A549 (cell line): ENCODE results near the gene GMIP. TPM values are rescaled to one million over a fixed set of nuclear protein-coding genes. Genes with fewer than 3 reads are reported as not detected.

Source experiments
- ATAC-seq, 2 experiments: fragments of 200-7000 bp in 1 of 2; fragments of >200 bp in 1 of 2; cut with Nextera tagmentation in 1 of 2; cut with Tn5 transposase in 1 of 2; 3 replicates each; pipeline versions ENCODE4 v1.8.0 to v1.9.1; 2018 to 2020; ENCODE audit warnings: mild to moderate bottlenecking in 1 of 2, moderate library complexity in 1 of 2
- CTCF ChIA-PET: fragments of 300-600 bp; sonication (Branson Sonifier 250); formaldehyde crosslinking; extraction: SDS; loops from one replicate; lab custom pipeline; 2021; ENCODE audit warnings: antibody characterized with exemption, inconsistent platforms; lab: Yijun Ruan, JAX
- POLR2A ChIA-PET: fragments of 350-600 bp; formaldehyde crosslinking; extraction: SDS; loops from one replicate; lab custom pipeline; 2021; ENCODE audit warnings: antibody characterized with exemption, inconsistent platforms; lab: Yijun Ruan, JAX
- DNase-seq, 2 experiments: peaks; one replicate each; pipeline versions ENCODE4 v3.0.0 to v3.0.0-alpha.2; 2011 to 2016; ENCODE audit warnings: low read depth in 1 of 2, low spot score in 1 of 2
- FAIRE-seq: peaks from 2 replicates; lab custom pipeline; 2011; peaks lifted over from hg19 to GRCh38; lab: Jason Lieb, UNC
- H3K27ac ChIP-seq, 2 experiments: fragments of >200 bp; sonication (Bioruptor Twin); formaldehyde crosslinking; 3 replicates each; pipeline ENCODE4 v1.5.1; 2016 to 2017
- H3K4me1 ChIP-seq: fragments of >200 bp; sonication (Bioruptor Twin); formaldehyde crosslinking; 3 replicates; pipeline ENCODE4 v1.6.1; 2016
- H3K4me2 ChIP-seq: fragments of >200 bp; sonication (Bioruptor Twin); formaldehyde crosslinking; 3 replicates; pipeline ENCODE4 v1.6.1; 2016
- H3K4me3 ChIP-seq: fragments of >200 bp; sonication (Bioruptor Twin); formaldehyde crosslinking; 3 replicates; pipeline ENCODE4 v1.5.1; 2016
- H3K9me3 ChIP-seq: fragments of >200 bp; sonication (Bioruptor Twin); formaldehyde crosslinking; 3 replicates; pipeline ENCODE4 v1.6.1; 2016
- CHD4 ChIP-seq: fragments of 200-600 bp; sonication (generic); IDR thresholded peaks from 2 replicates; pipeline ENCODE4 v1.6.1; 2016; ENCODE audit warnings: antibody characterized with exemption, mild to moderate bottlenecking, borderline replicate concordance
- CTCF ChIP-seq: fragments of >200 bp; sonication (Bioruptor Twin); formaldehyde crosslinking; IDR thresholded peaks from 3 replicates; pipeline ENCODE4 v1.5.1; 2016
- EHMT2 ChIP-seq: fragments of 200-600 bp; sonication (generic); IDR thresholded peaks from 2 replicates; pipeline ENCODE4 v1.6.1; 2016; ENCODE audit warnings: antibody characterized with exemption, low read depth, mild to moderate bottlenecking, moderate library complexity
- EP300 ChIP-seq, 2 experiments: fragments of >200 bp; sonication (Bioruptor Twin); formaldehyde crosslinking; IDR thresholded peaks; 2 replicates in 1 of 2; 3 replicates in 1 of 2; pipeline ENCODE4 v1.6.1; 2016 to 2017
- ESRRA ChIP-seq: fragments of 150-350 bp; IDR thresholded peaks from 2 replicates; pipeline ENCODE4 v1.6.1; 2014; ENCODE audit warnings: mild to moderate bottlenecking, low read length, borderline replicate concordance
- FOSB ChIP-seq: fragments of 250-450 bp; sonication (Bioruptor Pico); IDR thresholded peaks from 2 replicates; pipeline ENCODE4 v1.5.0; 2020; ENCODE audit warnings: mild to moderate bottlenecking, moderate library complexity
- FOXS1 ChIP-seq: fragments of 250-450 bp; sonication (Bioruptor Pico); IDR thresholded peaks from 2 replicates; pipeline ENCODE4 v1.5.0; 2020; ENCODE audit warnings: mild to moderate bottlenecking, moderate library complexity
- HEYL ChIP-seq: fragments of 250-450 bp; sonication (Bioruptor Pico); IDR thresholded peaks from 2 replicates; pipeline ENCODE4 v1.8.0; 2021; ENCODE audit warnings: mild to moderate bottlenecking, moderate library complexity
- HMGXB4 ChIP-seq: fragments of 250-450 bp; sonication (Bioruptor Pico); IDR thresholded peaks from 2 replicates; pipeline ENCODE4 v1.5.0; 2021; ENCODE audit warnings: mild to moderate bottlenecking, moderate library complexity, borderline replicate concordance
- HOXA7 ChIP-seq: fragments of 250-450 bp; sonication (Bioruptor Pico); IDR thresholded peaks from 2 replicates; pipeline ENCODE4 v1.5.0; 2020; ENCODE audit warnings: mild to moderate bottlenecking, moderate library complexity
- JUNB ChIP-seq: fragments of >200 bp; sonication (Bioruptor Twin); formaldehyde crosslinking; IDR thresholded peaks from 2 replicates; pipeline ENCODE4 v1.6.1; 2016
- POLR2AphosphoS2 ChIP-seq: conservative IDR thresholded peaks from 2 replicates; pipeline ENCODE4 v1.6.1; 2012; ENCODE audit warnings: low read length, improper control_type of control experiment, inconsistent platforms
- RAD21 ChIP-seq, 2 experiments: fragments of >200 bp in 1 of 2; sonication (Bioruptor Twin) in 1 of 2; formaldehyde crosslinking in 1 of 2; IDR thresholded peaks in 1 of 2; conservative IDR thresholded peaks in 1 of 2; 2 replicates in 1 of 2; 3 replicates in 1 of 2; pipeline ENCODE4 v1.6.1; 2012 to 2018; ENCODE audit warnings: inconsistent platforms in 1 of 2
- RFX5 ChIP-seq: fragments of 450-650 bp; IDR thresholded peaks from 2 replicates; pipeline ENCODE4 v1.7.1; 2014; ENCODE audit warnings: antibody characterized with exemption, mild to moderate bottlenecking, moderate library complexity
- TP53 ChIP-seq: fragments of 250-450 bp; sonication (Bioruptor Pico); IDR thresholded peaks from 2 replicates; pipeline ENCODE4 v1.5.0; 2021; ENCODE audit warnings: mild to moderate bottlenecking, moderate library complexity
- ZFP36 ChIP-seq: fragments of 450-650 bp; IDR thresholded peaks from 2 replicates; pipeline ENCODE4 v1.6.1; 2014; ENCODE audit warnings: borderline replicate concordance; ENCODE audit not compliant: partially characterized antibody
- ZNF302 ChIP-seq: fragments of 250-450 bp; sonication (Bioruptor Pico); IDR thresholded peaks from 2 replicates; pipeline ENCODE4 v1.9.0; 2021; ENCODE audit warnings: inconsistent platforms, mild to moderate bottlenecking, moderate library complexity
- WGBS: methylation state at CpG from one replicate; pipeline ENCODE4 v1.1.6; 2017; ENCODE audit errors: missing lambda C conversion rate; 5-methylcytosine and 5-hydroxymethylcytosine counted together
- polyA plus RNA-seq, 4 experiments: library from polyadenylated mRNA; depleted of rRNA in 3 of 4; stranded (reverse); fragments of >200 nt; fragmentation: RNase III in 1 of 4; extraction: RNeasy Plus Mini Kit Qiagen cat#74134 plus additional on column Dnase treatment in 1 of 4; gene quantifications; 2 replicates in 3 of 4; 3 replicates in 1 of 4; pipeline ENCODE4 v1.2.3, GENCODE V29; 2011 to 2017
- TF ChIP-seq, protein P1 (sequence below): fragments of 450-650 bp; IDR thresholded peaks from 2 replicates; pipeline ENCODE4 v1.6.1; 2014; ENCODE audit warnings: antibody characterized with exemption
- TF ChIP-seq, protein P2 (sequence below): IDR thresholded peaks from 2 replicates; pipeline ENCODE4 v1.6.1; 2012; ENCODE audit warnings: low read depth, borderline replicate concordance
- TF ChIP-seq, protein P3 (sequence below): fragments of >200 bp; sonication (Bioruptor Twin); formaldehyde crosslinking; IDR thresholded peaks from 2 replicates; pipeline ENCODE4 v1.6.1; 2016

The GMIP gene
- polyA plus RNA-seq, 2 of the 4 experiments (the other 2 are of a cell fraction) = 1.4 to 4.1 TPM

DNA sequence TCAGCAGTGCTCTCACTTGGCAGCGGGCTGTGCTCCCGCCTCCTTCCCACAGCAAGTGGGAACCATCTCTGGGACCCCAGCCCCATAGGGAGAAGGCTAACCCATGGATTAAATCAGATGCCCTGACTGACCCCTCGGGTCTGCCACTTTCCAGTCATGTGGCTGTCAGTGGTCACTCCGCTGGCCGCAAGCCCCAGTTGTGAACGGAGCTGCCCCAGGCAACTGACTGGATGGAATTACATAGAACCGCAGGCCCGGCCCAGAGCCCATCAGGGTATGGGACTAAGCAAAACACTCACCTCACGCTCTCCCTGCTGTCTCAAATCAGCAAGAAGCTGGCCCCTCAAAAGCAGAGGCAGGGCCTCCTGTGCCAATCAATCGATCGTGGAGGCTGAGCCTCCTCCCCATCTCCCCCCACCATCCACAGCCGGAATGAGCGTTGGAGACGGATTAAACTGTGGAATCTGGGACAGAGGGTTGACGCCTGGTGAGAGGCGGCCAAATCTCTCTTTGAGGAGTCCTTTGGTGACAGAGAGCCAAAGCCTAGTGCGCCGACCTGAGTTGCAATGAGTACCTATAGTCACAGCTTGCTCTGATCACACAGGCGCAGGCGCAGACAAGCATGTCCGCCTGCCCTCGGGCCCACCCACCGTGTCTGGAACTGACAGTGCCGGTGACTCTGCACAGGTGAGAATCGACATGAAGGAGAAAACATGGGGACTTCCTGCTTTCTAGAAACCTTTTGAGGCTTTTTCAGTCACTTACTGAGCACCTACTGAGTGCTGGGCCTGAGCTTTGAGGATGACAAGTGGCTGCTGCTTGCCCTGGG is 63.7 kb downstream of the GMIP start:
- POLR2A ChIA-PET = no interaction called here
- TF ChIP-seq ZFP36 = no peak
- no peak for TF ChIP-seq TP53 (CRISPR knock-in tag)
- TF ChIP-seq, protein P1, sequence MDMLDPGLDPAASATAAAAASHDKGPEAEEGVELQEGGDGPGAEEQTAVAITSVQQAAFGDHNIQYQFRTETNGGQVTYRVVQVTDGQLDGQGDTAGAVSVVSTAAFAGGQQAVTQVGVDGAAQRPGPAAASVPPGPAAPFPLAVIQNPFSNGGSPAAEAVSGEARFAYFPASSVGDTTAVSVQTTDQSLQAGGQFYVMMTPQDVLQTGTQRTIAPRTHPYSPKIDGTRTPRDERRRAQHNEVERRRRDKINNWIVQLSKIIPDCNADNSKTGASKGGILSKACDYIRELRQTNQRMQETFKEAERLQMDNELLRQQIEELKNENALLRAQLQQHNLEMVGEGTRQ = no peak
- TF ChIP-seq FOXS1 = no peak
- no peak for TF ChIP-seq HMGXB4 (CRISPR knock-in tag)
- no peak for TF ChIP-seq JUNB
- no peak for TF ChIP-seq ESRRA
- TF ChIP-seq, protein P2, sequence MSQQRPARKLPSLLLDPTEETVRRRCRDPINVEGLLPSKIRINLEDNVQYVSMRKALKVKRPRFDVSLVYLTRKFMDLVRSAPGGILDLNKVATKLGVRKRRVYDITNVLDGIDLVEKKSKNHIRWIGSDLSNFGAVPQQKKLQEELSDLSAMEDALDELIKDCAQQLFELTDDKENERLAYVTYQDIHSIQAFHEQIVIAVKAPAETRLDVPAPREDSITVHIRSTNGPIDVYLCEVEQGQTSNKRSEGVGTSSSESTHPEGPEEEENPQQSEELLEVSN = no peak
- TF ChIP-seq, protein P3, sequence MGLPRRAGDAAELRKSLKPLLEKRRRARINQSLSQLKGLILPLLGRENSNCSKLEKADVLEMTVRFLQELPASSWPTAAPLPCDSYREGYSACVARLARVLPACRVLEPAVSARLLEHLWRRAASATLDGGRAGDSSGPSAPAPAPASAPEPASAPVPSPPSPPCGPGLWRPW = no peak
- TF ChIP-seq CHD4 = no peak
- TF ChIP-seq ZNF302 (CRISPR knock-in tag) = no peak
- no peak for TF ChIP-seq EHMT2
- TF ChIP-seq POLR2AphosphoS2 = no peak
- no peak for TF ChIP-seq HOXA7
- TF ChIP-seq HEYL (CRISPR knock-in tag) = no peak
- no peak for TF ChIP-seq FOSB
- no peak for TF ChIP-seq RFX5
- no peak for TF ChIP-seq CTCF
- no peak for TF ChIP-seq RAD21 (conservative IDR thresholded peaks at IDR 0.05 in 1 of 2, IDR thresholded peaks at IDR 0.05 in 1 of 2)
- no peak for TF ChIP-seq EP300 (IDR thresholded peaks at IDR 0.05)
- ATAC-seq (no peak), DNase-seq (no peak), FAIRE-seq (no peak)
- no peaks in the 10 kb centered on the region for H3K9me3 ChIP-seq
- H3K4me2 ChIP-seq = no peak overlapping the region
- 88% methylated on average over 18 of the region's 25 CpGs for WGBS
- no peak overlapping the region for H3K27ac ChIP-seq
- no peak overlapping the region for H3K4me3 ChIP-seq
- no peaks in the 10 kb centered on the region for H3K4me1 ChIP-seq
- CTCF ChIA-PET = interaction anchor here (1.2 to 2.0 kb wide), 2 partner anchors 11 to 25 kb away, joined by 4 read pairs; no protein-coding TSS in a partner anchor

Other genes with a start within 250 kb of the GMIP start
- gene GATAD2A, start 238.0 kb downstream of the GMIP start, polyA plus RNA-seq (2011; rRNA removed) = 12.5 and 25.2 TPM in 2 replicates
- gene GATAD2A, start 238.0 kb downstream of the GMIP start, polyA plus RNA-seq (2017; fragmentation: RNase III; extraction: RNeasy Plus Mini Kit Qiagen cat#74134 plus additional on column Dnase treatment) = 28.4 to 29.3 TPM (median 28.9 TPM) in 3 replicates
- gene TSSK6, start 128.1 kb downstream of the GMIP start, polyA plus RNA-seq (2011; rRNA removed) = 1.8 and 2.1 TPM in 2 replicates
- gene TSSK6, start 128.1 kb downstream of the GMIP start, polyA plus RNA-seq (2017; fragmentation: RNase III; extraction: RNeasy Plus Mini Kit Qiagen cat#74134 plus additional on column Dnase treatment) = 0.89 to 1.4 TPM (median 1.1 TPM) in 3 replicates
- gene NDUFA13, start 127.4 kb downstream of the GMIP start, polyA plus RNA-seq (2011; rRNA removed) = 147 and 197 TPM in 2 replicates
- 246 to 271 TPM (median 253 TPM) in 3 replicates for gene NDUFA13, start 127.4 kb downstream of the GMIP start, polyA plus RNA-seq (2017; fragmentation: RNase III; extraction: RNeasy Plus Mini Kit Qiagen cat#74134 plus additional on column Dnase treatment)
- gene YJEFN3, start 114.7 kb downstream of the GMIP start, polyA plus RNA-seq (2011; rRNA removed) = 2.3 and 3.2 TPM in 2 replicates
- 7.2 to 8.4 TPM (median 7.5 TPM) in 3 replicates for gene YJEFN3, start 114.7 kb downstream of the GMIP start, polyA plus RNA-seq (2017; fragmentation: RNase III; extraction: RNeasy Plus Mini Kit Qiagen cat#74134 plus additional on column Dnase treatment)
- 0.15 and 0.17 TPM in 2 replicates for gene CILP2, start 105.4 kb downstream of the GMIP start, polyA plus RNA-seq (2011; rRNA removed)
- gene CILP2, start 105.4 kb downstream of the GMIP start, polyA plus RNA-seq (2017; fragmentation: RNase III; extraction: RNeasy Plus Mini Kit Qiagen cat#74134 plus additional on column Dnase treatment) = 0.15 to 0.17 TPM (median 0.17 TPM) in 3 replicates
- 0.41 and 0.70 TPM in 2 replicates for gene PBX4, start 25.0 kb downstream of the GMIP start, polyA plus RNA-seq (2011; rRNA removed)
- gene PBX4, start 25.0 kb downstream of the GMIP start, polyA plus RNA-seq (2017; fragmentation: RNase III; extraction: RNeasy Plus Mini Kit Qiagen cat#74134 plus additional on column Dnase treatment) = 0.90 to 1.6 TPM (median 1.4 TPM) in 3 replicates
- 1.5 and 2.2 TPM in 2 replicates for gene LPAR2, start 15.4 kb downstream of the GMIP start, polyA plus RNA-seq (2011; rRNA removed)
- 3.8 to 5.2 TPM (median 4.4 TPM) in 3 replicates for gene LPAR2, start 15.4 kb downstream of the GMIP start, polyA plus RNA-seq (2017; fragmentation: RNase III; extraction: RNeasy Plus Mini Kit Qiagen cat#74134 plus additional on column Dnase treatment)
- gene ATP13A1, start 20.0 kb upstream of the GMIP start, polyA plus RNA-seq (2011; rRNA removed) = 10.8 and 13.7 TPM in 2 replicates
- gene ATP13A1, start 20.0 kb upstream of the GMIP start, polyA plus RNA-seq (2017; fragmentation: RNase III; extraction: RNeasy Plus Mini Kit Qiagen cat#74134 plus additional on column Dnase treatment) = 24.6 to 30.1 TPM (median 29.9 TPM) in 3 replicates
- 5.8 and 7.4 TPM in 2 replicates for gene ZNF101, start 25.2 kb upstream of the GMIP start, polyA plus RNA-seq (2011; rRNA removed)
- gene ZNF101, start 25.2 kb upstream of the GMIP start, polyA plus RNA-seq (2017; fragmentation: RNase III; extraction: RNeasy Plus Mini Kit Qiagen cat#74134 plus additional on column Dnase treatment) = 4.1 to 5.2 TPM (median 4.9 TPM) in 3 replicates
- gene ZNF14, start 89.5 kb upstream of the GMIP start, polyA plus RNA-seq (2011; rRNA removed) = 2.8 and 2.9 TPM in 2 replicates
- 1.6 to 1.8 TPM (median 1.6 TPM) in 3 replicates for gene ZNF14, start 89.5 kb upstream of the GMIP start, polyA plus RNA-seq (2017; fragmentation: RNase III; extraction: RNeasy Plus Mini Kit Qiagen cat#74134 plus additional on column Dnase treatment)
- 0.37 and 0.53 TPM in 2 replicates for gene ZNF506, start 178.1 kb upstream of the GMIP start, polyA plus RNA-seq (2011; rRNA removed)
- 0.10 to 0.33 TPM (median 0.32 TPM) in 3 replicates for gene ZNF506, start 178.1 kb upstream of the GMIP start, polyA plus RNA-seq (2017; fragmentation: RNase III; extraction: RNeasy Plus Mini Kit Qiagen cat#74134 plus additional on column Dnase treatment)
- not detected in 2 replicates for gene ZNF253, start 222.2 kb upstream of the GMIP start, polyA plus RNA-seq (2011; rRNA removed)
- gene ZNF253, start 222.2 kb upstream of the GMIP start, polyA plus RNA-seq (2017; fragmentation: RNase III; extraction: RNeasy Plus Mini Kit Qiagen cat#74134 plus additional on column Dnase treatment) = not detected in 3 replicates